Keratinocyte (primary cell): ENCODE data around the gene SLC8A1. TPM values are rescaled to one million over a fixed set of nuclear protein-coding genes. Genes with fewer than 3 reads are reported as not detected.

Source experiments
- DNase-seq: peaks from one replicate; pipeline ENCODE4 v3.0.0-alpha.2; 2011; ENCODE audit warnings: low read depth, missing footprints, low spot score
- FAIRE-seq: peaks from 2 replicates; lab custom pipeline; 2011; peaks lifted over from hg19 to GRCh38; lab: Jason Lieb, UNC
- H2AFZ ChIP-seq: 2 replicates; pipeline ENCODE4 v1.6.0; 2012; ENCODE audit warnings: low read length, control low read depth, inconsistent platforms; ENCODE audit not compliant: control insufficient read depth
- H3K27ac ChIP-seq: 2 replicates; pipeline ENCODE4 v1.5.1; 2011; ENCODE audit warnings: low read length; ENCODE audit not compliant: control insufficient read depth, insufficient read depth
- H3K27me3 ChIP-seq: 3 replicates; pipeline ENCODE4 v1.6.0; 2011; ENCODE audit warnings: low read length; ENCODE audit not compliant: control insufficient read depth, insufficient read depth; ENCODE audit errors: extremely low read depth
- H3K36me3 ChIP-seq, 2 experiments: 2 replicates in 1 of 2; 3 replicates in 1 of 2; pipeline ENCODE4 v1.5.1; 2011; ENCODE audit warnings: low read length in 2 of 2, mild to moderate bottlenecking in 1 of 2; ENCODE audit not compliant: control insufficient read depth in 2 of 2, insufficient read depth in 2 of 2; ENCODE audit errors: extremely low read depth in 1 of 2
- H3K4me1 ChIP-seq: 3 replicates; pipeline ENCODE4 v1.5.1; 2011; ENCODE audit warnings: low read length; ENCODE audit not compliant: control insufficient read depth, insufficient read depth; ENCODE audit errors: extremely low read depth
- H3K4me2 ChIP-seq: 3 replicates; pipeline ENCODE4 v1.6.0; 2011; ENCODE audit warnings: low read depth, low read length; ENCODE audit not compliant: control insufficient read depth, insufficient read depth; ENCODE audit errors: extremely low read depth
- H3K4me3 ChIP-seq, 3 experiments: fragments of 200-600 bp in 1 of 3; sonication (generic) in 1 of 3; 2 replicates in 2 of 3; 3 replicates in 1 of 3; pipeline ENCODE4 v1.5.1; 2011 to 2016; ENCODE audit warnings: low read length in 3 of 3, mild to moderate bottlenecking in 3 of 3, control low read depth in 2 of 3, inconsistent platforms in 1 of 3, low read depth in 1 of 3, mixed read lengths in 1 of 3, mixed run types in 1 of 3, moderate library complexity in 1 of 3; ENCODE audit not compliant: control insufficient read depth in 2 of 3, insufficient read depth in 2 of 3; ENCODE audit errors: extremely low read depth in 1 of 3
- H3K79me2 ChIP-seq: 2 replicates; pipeline ENCODE4 v1.6.0; 2012; ENCODE audit warnings: low read length; ENCODE audit not compliant: control insufficient read depth, insufficient read depth
- H3K9ac ChIP-seq: 3 replicates; pipeline ENCODE4 v1.6.0; 2011; ENCODE audit warnings: low read length; ENCODE audit not compliant: control insufficient read depth, insufficient read depth; ENCODE audit errors: extremely low read depth
- H3K9me1 ChIP-seq: 3 replicates; pipeline ENCODE4 v1.6.0; 2011; ENCODE audit warnings: low read length; ENCODE audit not compliant: control insufficient read depth, insufficient read depth; ENCODE audit errors: extremely low read depth
- H3K9me3 ChIP-seq: 2 replicates; pipeline ENCODE4 v1.5.1; 2012; ENCODE audit warnings: low read depth, low read length; ENCODE audit not compliant: control insufficient read depth
- H4K20me1 ChIP-seq: 3 replicates; pipeline ENCODE4 v1.6.0; 2011; ENCODE audit warnings: low read length; ENCODE audit not compliant: control insufficient read depth, insufficient read depth; ENCODE audit errors: extremely low read depth
- CTCF ChIP-seq, 3 experiments: IDR thresholded peaks in 1 of 3; conservative IDR thresholded peaks in 1 of 3; optimal IDR thresholded peaks in 1 of 3; 2 replicates in 2 of 3; 3 replicates in 1 of 3; pipeline versions ENCODE3 to v1.5.1; 2011; ENCODE audit warnings: low read length in 3 of 3, mild to moderate bottlenecking in 3 of 3, moderate library complexity in 2 of 3, control low read depth in 1 of 3, inconsistent platforms in 1 of 3; ENCODE audit not compliant: insufficient read depth in 2 of 3; ENCODE audit errors: extremely low read depth in 1 of 3
- EZH2 ChIP-seq: IDR thresholded peaks from one replicate; pipeline ENCODE4 v1.6.1; 2012; ENCODE audit warnings: inconsistent platforms, mild to moderate bottlenecking, low read length, moderate library complexity
- dilution Hi-C: fragments of 300-500 bp; cut with MboI; formaldehyde crosslinking; loops from one replicate; pipeline ENCODE4 v1.7.0; 2020; ENCODE audit warnings: low sequenced_read_pairs; ENCODE audit not compliant: extremely low pct_ligation_motif_present
- polyA plus RNA-seq, 5 experiments: library from polyadenylated mRNA; depleted of rRNA in 3 of 5; stranded (reverse) in 3 of 5; stranded (forward) in 1 of 5; unstranded in 1 of 5; fragments of >200 nt; gene quantifications; 1 replicate in 1 of 5; 2 replicates in 3 of 5; 3 replicates in 1 of 5; pipeline versions ENCODE4 v1.2.1 to v1.2.3, GENCODE V29; 2011 to 2012; ENCODE audit warnings: missing spikeins in 2 of 5, low read depth in 1 of 5, low replicate concordance in 1 of 5

Gene SLC8A1
- polyA plus RNA-seq, 1 donor (not counting 4 experiments of a cell fraction or from before 2014, with no cell fraction given): 2.7 TPM

GRCh38 chr2:40440835-40441234, 11.1 kb downstream of the SLC8A1 start:
- Histone ChIP-seq H4K20me1 (no peaks in the 10 kb centered on the region), H3K79me2 (no peaks in the 10 kb centered on the region), H3K9me1 (no peaks in the 10 kb centered on the region), H3K27me3 (no peaks in the 10 kb centered on the region), H3K9ac (no peak overlapping the region), H3K4me1 (peaks cover 10% of the 10 kb centered on the region), H3K36me3 (no peaks in the 10 kb centered on the region), H3K27ac (no peak overlapping the region), H2AFZ (no peak overlapping the region), H3K4me2 (no peak overlapping the region), H3K4me3 (no peak overlapping the region), H3K9me3 (no peaks in the 10 kb centered on the region)
- DNase-seq (no peak), FAIRE-seq (no peak)
- dilution Hi-C loops: no loop called here
- TF ChIP-seq CTCF (optimal IDR thresholded peaks at IDR 0.05 in 1 of 3, IDR thresholded peaks at IDR 0.05 in 1 of 3, conservative IDR thresholded peaks at IDR 0.05 in 1 of 3; ENCODE audit: extremely low read depth in 1 of 3, insufficient read depth in 2 of 3, low read length in 3 of 3) (no peak), EZH2 (no peak)

GRCh38 chr2:40439473-40439872, 12.4 kb downstream of the SLC8A1 start:
- Histone ChIP-seq H3K4me2 (peak overlapping the region; percentile 29), H2AFZ (no peak overlapping the region), H3K27me3 (no peaks in the 10 kb centered on the region), H3K27ac (peak overlapping the region; percentile 29), H3K79me2 (no peaks in the 10 kb centered on the region), H3K36me3 (no peaks in the 10 kb centered on the region), H3K4me3 (no peak overlapping the region), H3K9ac (no peak overlapping the region), H3K4me1 (peaks cover 24% of the 10 kb centered on the region), H3K9me1 (no peaks in the 10 kb centered on the region), H4K20me1 (no peaks in the 10 kb centered on the region), H3K9me3 (no peaks in the 10 kb centered on the region)
- dilution Hi-C loops: no loop called here
- no peak for TF ChIP-seq CTCF (optimal IDR thresholded peaks at IDR 0.05 in 1 of 3, IDR thresholded peaks at IDR 0.05 in 1 of 3, conservative IDR thresholded peaks at IDR 0.05 in 1 of 3; ENCODE audit: extremely low read depth in 1 of 3, insufficient read depth in 2 of 3, low read length in 3 of 3)
- TF ChIP-seq EZH2: no peak
- FAIRE-seq: no peak
- no peak for DNase-seq
